ENCODE results near the gene GPN2.

GPN2 gene

DNA sequence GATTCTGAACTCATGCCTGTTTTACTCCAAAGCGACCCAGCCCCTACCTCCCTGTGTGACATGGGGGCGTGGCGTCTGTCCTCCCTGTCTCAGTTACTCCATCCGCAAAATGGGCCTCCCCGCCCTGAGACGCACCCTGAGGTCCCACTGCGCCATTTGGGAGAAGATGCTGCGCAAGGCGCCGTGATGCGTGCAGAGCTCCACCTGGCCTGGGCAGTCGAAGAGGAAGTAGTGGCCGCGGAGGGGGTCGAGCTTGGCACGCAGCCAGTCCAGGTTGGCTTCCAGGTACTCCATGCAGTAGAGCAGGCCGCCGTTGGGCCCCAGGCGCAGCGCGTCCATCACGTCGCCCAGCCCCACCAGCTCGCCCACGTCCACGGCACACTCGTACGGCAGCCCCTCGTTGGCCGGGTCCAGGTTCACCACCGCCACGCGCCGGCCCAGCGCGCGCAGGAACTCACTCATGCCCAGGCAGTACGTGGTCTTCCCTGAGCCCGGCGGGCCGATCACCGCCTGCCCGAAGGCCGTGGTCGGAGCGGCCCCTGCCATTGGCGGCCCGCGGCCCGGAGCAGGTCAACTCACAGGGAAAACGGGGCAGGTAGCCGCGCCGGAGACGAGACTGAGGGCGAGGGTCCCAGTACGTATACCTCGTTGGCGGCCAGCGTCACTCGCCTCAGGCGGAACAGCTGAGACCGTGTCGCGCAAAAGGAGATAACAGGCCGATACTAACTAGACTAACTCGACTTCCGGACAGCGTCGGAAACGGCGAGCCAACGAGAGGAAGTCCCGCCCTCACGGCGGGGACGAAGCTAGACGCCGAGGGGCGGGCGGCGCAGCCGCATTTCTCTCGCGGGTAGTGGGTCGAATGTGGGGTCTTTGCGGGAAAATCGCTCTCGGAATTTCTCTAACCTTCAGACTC is at the start of gene GPN2:
Gene GPN2 (minus strand): TSS at position 733 of the 916 bp plus-strand sequence. CDS start 187 bp downstream, at position 546.
- in situ Hi-C loops (cut with HindIII; ENCODE audit: low sequenced_read_pairs): no loop called here
- TF ChIP-seq CTCF (IDR thresholded peaks at IDR 0.05; ENCODE audit: low read depth, low read length, missing control alignments): no peak
- DNase-seq (ENCODE audit: low read depth): peak; percentile 26
- H3K4me3 ChIP-seq (ENCODE audit: low read depth, low read length): peak within 1 kb of the TSS; percentile 63

GRCh38 chr1:26938659-26939025 is 48.6 kb upstream of the GPN2 start:
- TF ChIP-seq CTCF (IDR thresholded peaks at IDR 0.05; ENCODE audit: low read depth, low read length, missing control alignments): no peak
- in situ Hi-C loops (cut with HindIII; ENCODE audit: low sequenced_read_pairs): no loop called here
- no peak overlapping the region for H3K4me3 ChIP-seq (ENCODE audit: low read depth, low read length)
- DNase-seq (ENCODE audit: low read depth): no peak

- in situ Hi-C loops (cut with HindIII; ENCODE audit: low sequenced_read_pairs): no loop called here
- no peak for DNase-seq (ENCODE audit: low read depth)
- H3K4me3 ChIP-seq (ENCODE audit: low read depth, low read length): no peak overlapping the region
- no peak for TF ChIP-seq CTCF (IDR thresholded peaks at IDR 0.05; ENCODE audit: low read depth, low read length, missing control alignments)
These were observed 48.0 kb upstream of the GPN2 start for GRCh38 chr1:26938004-26938658.

GRCh38 chr1:26936823-26937222 is 46.7 kb upstream of the GPN2 start:
- in situ Hi-C loops (cut with HindIII; ENCODE audit: low sequenced_read_pairs): no loop called here
- H3K4me3 ChIP-seq (ENCODE audit: low read depth, low read length): no peak overlapping the region
- TF ChIP-seq CTCF (IDR thresholded peaks at IDR 0.05; ENCODE audit: low read depth, low read length, missing control alignments): no peak
- no peak for DNase-seq (ENCODE audit: low read depth)

- TF ChIP-seq CTCF (IDR thresholded peaks at IDR 0.05; ENCODE audit: low read depth, low read length, missing control alignments): no peak
- DNase-seq (ENCODE audit: low read depth): no peak
- no peak overlapping the region for H3K4me3 ChIP-seq (ENCODE audit: low read depth, low read length)
- in situ Hi-C loops (cut with HindIII; ENCODE audit: low sequenced_read_pairs): no loop called here
These were observed 42.4 kb upstream of the GPN2 start for GRCh38 chr1:26932531-26932930.

GRCh38 chr1:26923711-26924110 is 33.6 kb upstream of the GPN2 start:
- H3K4me3 ChIP-seq (ENCODE audit: low read depth, low read length): no peak overlapping the region
- in situ Hi-C loops (cut with HindIII; ENCODE audit: low sequenced_read_pairs): no loop called here

More at GRCh38 chr1:26923711-26924110, 33.6 kb upstream of the GPN2 start:
- TF ChIP-seq CTCF (IDR thresholded peaks at IDR 0.05; ENCODE audit: low read depth, low read length, missing control alignments): no peak
- DNase-seq (ENCODE audit: low read depth): no peak

All from astrocyte of the cerebellum (primary cell).